NAMALWA (cell line): ENCODE results near the gene BOLA2B.
"Not testable (repeated sequence)": the region's sequence is repeated elsewhere in the genome, so short reads cannot be mapped to it uniquely, and the experiment has no call there.

ENCODE experiments used
- DNase-seq: peaks from one replicate; pipeline ENCODE4 v3.0.0-alpha.2; 2015; ENCODE audit warnings: low spot score

BOLA2B gene

GRCh38 chr16:30184096-30184890 is 9.2 kb downstream of the BOLA2B start:
- DNase-seq: peak; percentile 81

GRCh38 chr16:30183233-30184095 is 10.0 kb downstream of the BOLA2B start, which contains the start of gene CORO1A:
Gene CORO1A, plus strand, starts transcription at chr16:30183602. Its CDS starts 1,608 bp downstream, at chr16:30185210.
- DNase-seq: peak; percentile 85

- DNase-seq: no peak
Observed at GRCh38 chr16:30180741-30181140, 12.7 kb downstream of the BOLA2B start.

GRCh38 chr16:30179931-30180330 is 13.5 kb downstream of the BOLA2B start:
- DNase-seq: no peak

- DNase-seq: no peak
Observed at GRCh38 chr16:30179195-30179594, 14.3 kb downstream of the BOLA2B start.

GRCh38 chr16:30176876-30177275 is 16.6 kb downstream of the BOLA2B start:
- not testable (repeated sequence) for DNase-seq

- DNase-seq: no peak
Observed at GRCh38 chr16:30173054-30173453, 20.4 kb downstream of the BOLA2B start.

- not testable (repeated sequence) for DNase-seq
Observed at GRCh38 chr16:30170145-30170544, 23.3 kb downstream of the BOLA2B start.

- not testable (repeated sequence) for DNase-seq
Observed at GRCh38 chr16:30169416-30169815, 24.1 kb downstream of the BOLA2B start.

GRCh38 chr16:30168746-30169145 is 24.7 kb downstream of the BOLA2B start:
- not testable (repeated sequence) for DNase-seq

GRCh38 chr16:30166202-30166902 is 27.1 kb downstream of the BOLA2B start:
- peak; percentile 48 for DNase-seq

GRCh38 chr16:30163538-30163937 is 29.9 kb downstream of the BOLA2B start:
- DNase-seq: no peak

GRCh38 chr16:30157214-30157613 is 36.3 kb downstream of the BOLA2B start:
- no peak for DNase-seq

- DNase-seq: no peak
Observed at GRCh38 chr16:30155188-30155587, 38.3 kb downstream of the BOLA2B start.

- no peak for DNase-seq
Observed at GRCh38 chr16:30152517-30152916, 40.9 kb downstream of the BOLA2B start.

- DNase-seq: peak; percentile 55
Observed at GRCh38 chr16:30151091-30151490, 42.4 kb downstream of the BOLA2B start.

- no peak for DNase-seq
Observed at GRCh38 chr16:30149250-30149930, 44.1 kb downstream of the BOLA2B start.

GRCh38 chr16:30147843-30148510 is 45.5 kb downstream of the BOLA2B start:
- DNase-seq: no peak

GRCh38 chr16:30145657-30146056 is 47.8 kb downstream of the BOLA2B start:
- DNase-seq: no peak

GRCh38 chr16:30144917-30145316 is 48.5 kb downstream of the BOLA2B start:
- DNase-seq: no peak

GRCh38 chr16:30144017-30144416 is 49.4 kb downstream of the BOLA2B start:
- no peak for DNase-seq
